Measurements from ENCODE around the gene WWP2.
"Not testable (repeated sequence)": the region's sequence is repeated elsewhere in the genome, so short reads cannot be mapped to it uniquely, and the experiment has no call there.

Gene WWP2

DNA sequence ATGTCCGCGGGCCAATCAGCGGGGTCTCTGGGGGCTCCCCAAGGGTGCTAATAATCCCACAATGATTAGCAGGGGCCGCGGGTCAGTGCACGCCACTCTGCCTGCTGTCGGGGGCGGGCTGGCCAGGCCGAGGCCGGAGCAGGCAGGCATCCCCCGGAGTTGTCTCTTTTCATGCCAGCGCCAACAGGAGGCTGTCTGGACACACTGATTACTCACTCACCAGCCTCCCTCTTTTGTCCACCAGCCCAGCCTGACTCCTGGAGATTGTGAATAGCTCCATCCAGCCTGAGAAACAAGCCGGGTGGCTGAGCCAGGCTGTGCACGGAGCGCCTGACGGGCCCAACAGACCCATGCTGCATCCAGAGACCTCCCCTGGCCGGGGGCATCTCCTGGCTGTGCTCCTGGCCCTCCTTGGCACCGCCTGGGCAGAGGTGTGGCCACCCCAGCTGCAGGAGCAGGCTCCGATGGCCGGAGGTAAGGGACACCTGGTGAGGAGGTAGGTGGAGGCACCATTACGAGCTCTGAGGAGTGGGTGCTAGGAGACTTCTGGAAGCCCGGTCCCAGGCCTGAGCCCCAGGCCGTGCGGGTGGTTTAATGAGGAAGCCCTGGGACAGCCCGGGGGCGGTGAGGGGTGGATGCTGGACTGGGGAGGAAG is 189.0 kb downstream of the WWP2 start, which contains the start of gene CLEC18A:
TSS of gene CLEC18A (plus strand) at position 318 of the 655 bp plus-strand sequence. CDS start at position 351, 33 bp downstream.
- DNase-seq: not testable (repeated sequence)

DNA sequence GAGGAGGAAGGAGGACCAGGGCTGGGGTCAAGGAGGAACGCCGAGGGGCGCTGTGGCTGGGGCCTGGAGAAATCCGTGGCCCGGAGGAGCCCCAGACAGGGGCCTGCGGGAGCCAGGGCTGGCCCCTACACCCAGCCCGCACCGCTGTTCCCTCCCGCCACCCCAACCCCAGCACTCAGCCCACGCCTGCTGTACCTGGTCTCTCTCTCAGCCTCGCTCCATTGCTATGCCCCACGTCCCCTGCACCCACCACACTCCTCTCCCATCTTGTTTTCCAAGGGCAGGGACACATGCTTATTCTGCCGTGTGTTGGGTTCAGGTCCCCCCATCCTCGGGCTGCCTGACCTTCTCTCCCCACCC is 189.5 kb downstream of the WWP2 start:
- DNase-seq: not testable (repeated sequence)

DNA sequence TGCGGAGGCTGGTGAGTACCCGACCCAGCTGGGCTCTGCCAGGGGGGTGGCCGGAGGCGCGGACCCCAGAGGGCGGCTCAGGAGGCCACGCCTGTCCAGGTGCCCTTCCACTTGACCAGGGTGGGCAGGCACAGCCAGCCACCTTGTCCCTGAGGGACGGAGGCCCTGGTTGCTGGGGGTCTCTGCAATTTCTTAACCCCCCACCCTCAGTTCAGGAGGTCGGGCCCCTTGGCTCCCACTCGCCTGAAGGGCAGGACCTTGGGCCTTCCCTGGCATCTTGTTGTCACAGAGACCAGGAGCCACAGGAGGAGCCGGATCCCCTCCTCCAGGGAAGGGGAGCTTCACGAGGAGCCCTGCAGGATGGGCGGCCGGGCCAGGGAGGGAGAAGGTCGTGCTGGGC is 190.0 kb downstream of the WWP2 start:
- not testable (repeated sequence) for DNase-seq

DNA sequence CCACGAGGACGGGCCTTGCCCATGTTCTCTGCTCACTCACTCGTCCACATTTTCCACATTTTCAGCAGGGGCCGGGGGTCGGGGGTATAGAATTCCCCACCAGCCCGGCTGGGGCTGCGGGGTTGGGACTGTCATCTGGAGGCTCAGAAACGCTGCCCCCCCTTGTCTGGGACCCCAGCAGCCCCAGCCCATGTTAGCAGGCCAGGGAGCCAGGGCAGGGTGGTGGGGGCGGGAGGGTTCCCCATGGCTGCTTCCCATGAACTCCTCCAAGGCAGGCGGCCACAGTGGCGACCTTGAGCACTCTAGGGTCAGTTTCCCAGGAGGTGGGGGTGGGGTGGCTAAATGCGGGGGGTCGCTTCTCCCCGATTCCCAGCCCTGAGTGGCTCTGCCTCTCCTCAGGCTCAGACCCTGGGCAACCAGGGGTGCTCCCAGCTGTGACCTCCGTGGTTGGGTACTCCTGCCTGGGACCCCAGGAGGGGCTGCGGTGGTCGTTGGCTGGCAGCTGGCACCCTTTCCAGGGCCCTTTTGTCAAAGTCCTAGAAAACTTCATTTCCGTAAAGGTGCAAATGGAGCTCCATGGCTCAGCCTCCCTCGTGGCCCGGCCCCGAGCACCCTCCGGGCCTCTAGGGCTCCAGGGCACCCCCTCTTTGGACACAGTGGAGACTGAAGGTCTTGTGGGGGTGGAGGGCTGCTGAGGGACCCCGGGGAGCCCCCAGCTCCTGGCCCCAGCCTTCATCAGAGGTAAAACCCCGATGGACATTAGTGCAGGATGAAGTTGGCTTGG is 190.6 kb downstream of the WWP2 start:
- DNase-seq: not testable (repeated sequence)

DNA sequence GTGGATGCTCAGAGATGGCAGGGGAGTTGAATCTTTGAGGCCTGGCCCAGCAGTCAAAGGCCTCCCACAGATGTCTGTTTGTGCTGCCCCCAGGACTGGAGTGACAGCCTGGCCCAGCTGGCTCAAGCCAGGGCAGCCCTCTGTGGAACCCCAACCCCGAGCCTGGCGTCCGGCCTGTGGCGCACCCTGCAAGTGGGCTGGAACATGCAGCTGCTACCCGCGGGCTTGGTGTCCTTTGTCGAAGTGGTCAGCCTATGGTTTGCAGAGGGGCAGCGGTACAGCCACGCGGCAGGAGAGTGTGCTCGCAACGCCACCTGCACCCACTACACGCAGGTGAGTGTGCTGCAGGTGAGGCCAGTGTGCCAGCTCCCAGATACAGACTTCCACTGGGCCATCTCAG is 192.1 kb downstream of the WWP2 start:
- DNase-seq: not testable (repeated sequence)

DNA sequence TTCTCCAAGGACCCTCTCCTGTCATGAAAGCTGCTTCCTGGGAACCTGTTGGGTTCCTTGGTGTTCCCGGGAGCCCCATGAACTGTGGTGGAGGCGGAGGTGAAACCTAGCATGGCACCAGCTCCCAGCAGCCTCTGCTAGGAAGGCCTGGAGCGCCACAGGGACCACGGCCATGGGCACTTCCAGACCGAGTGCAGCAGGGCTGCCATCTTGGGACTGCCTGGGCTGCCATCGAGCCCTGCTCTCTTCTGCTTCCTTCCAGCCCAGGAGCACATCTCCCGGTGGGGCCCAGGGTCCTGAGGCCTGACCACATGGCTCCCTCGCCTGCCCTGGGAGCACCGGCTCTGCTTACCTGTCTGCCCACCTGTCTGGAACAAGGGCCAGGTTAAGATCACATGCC is 201.2 kb downstream of the WWP2 start:
- DNase-seq: not testable (repeated sequence)

DNA sequence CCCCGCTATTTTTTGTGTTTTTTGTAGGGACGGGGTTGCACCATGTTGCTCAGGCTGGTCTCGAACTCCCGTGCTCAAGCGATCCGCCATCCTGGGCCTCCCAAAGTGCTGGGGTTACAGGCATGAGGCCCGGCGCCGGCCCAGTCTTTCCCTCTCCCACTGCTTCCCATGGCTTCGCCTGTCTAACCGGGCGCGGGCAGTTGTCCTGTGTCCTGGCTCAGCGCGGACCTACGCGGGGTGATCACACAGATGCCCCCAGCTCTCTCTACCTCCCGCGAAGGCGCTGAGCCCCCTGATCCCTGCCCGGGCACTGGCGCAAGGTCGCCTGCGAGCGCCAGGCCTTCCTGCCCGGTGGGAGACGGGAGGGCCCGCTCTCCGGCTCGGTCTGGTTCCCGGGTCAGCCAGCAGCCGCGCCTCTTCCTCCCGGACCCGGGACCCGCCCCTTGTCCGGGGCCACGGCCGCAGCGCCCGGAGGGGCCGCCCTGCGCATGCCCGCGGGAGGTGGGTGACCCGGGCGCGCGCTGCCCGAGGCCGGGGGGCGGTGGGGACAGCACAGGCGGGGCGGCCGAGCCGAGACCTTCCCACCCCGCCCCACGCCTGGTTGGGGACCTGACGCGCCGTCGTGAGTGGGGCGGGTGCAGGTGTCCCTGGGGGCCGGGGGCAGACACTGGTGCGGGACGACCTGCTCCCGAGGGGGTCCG is 203.0 kb downstream of the WWP2 start:
- DNase-seq: not testable (repeated sequence)

DNA sequence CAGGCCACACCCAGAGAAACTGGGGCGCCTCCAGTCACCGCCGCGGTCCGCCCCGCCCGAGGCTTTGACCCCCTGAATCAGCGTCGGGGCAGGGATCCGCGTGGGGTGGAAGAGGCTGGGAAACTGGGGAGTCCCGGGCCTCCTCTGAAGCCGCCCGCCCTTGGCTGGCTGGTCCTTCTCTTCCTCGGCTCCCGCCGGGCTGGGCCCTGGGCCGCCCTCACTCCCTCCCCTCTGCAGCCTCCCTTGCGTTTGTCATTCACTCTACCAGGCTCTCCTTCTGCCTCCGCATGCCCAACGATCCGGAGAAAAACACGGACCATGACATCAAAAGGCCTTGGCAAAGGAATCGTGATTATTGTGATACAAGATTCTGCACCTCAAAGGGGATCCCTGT is 203.5 kb downstream of the WWP2 start:
- not testable (repeated sequence) for DNase-seq

DNA sequence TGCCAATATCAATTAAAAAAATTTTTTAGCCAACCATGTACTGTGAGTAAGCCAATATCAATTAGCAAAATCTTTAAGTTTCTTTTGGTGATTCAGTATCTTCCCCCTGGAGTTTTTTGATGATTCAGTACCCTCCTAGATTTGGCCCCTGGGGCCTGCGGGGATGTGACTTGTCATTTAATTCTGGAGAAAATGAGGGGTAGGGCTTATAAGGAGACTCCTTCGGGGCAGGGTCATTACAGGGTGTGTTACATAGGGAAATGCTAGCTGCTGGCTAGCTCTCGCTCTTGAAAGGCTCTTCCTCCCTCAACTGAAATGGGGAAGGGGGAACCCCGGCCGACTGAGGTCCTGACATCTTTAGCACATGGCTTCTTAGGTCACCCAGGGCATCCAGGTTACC is 205.6 kb downstream of the WWP2 start:
- not testable (repeated sequence) for DNase-seq

DNA sequence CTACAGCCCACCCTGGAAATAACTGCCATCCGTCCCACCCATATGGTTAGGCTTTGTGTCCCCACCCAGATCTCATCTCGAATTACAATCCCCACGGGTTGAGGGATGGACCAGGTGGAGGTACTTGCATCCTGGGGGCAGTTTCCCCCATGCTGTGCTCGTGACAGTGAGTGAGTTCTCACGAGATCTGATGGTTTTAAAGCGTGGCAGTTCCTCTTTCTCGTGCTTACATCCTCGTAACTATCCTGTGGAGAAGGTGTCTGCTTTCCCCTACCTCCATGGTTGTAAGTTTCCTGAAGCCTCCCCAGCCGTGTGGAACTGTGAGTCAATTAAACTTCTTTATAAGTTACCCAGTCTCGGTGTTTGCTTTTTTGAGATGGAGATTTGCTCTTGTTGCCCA is 206.0 kb downstream of the WWP2 start:
- not testable (repeated sequence) for DNase-seq

DNA sequence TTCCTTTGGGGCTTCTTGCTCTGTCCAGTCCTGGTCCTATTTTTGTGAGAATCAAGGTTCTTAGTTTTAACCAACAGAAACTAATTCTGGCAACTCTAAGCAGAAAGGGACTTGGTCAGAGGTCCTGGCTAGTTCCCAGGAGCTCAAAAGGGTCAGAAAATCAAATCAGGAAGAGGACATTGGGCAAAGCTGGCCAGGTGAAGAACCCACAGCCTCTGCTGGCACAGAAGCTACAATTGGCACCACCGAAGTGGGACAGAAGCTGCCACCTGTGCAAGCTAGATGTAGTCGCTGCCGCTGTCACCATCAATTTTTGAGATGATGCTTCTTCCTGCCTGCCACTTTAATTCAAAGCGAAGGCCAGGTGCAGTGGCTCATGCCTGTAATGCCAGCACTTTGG is 207.5 kb downstream of the WWP2 start:
- not testable (repeated sequence) for DNase-seq

DNA sequence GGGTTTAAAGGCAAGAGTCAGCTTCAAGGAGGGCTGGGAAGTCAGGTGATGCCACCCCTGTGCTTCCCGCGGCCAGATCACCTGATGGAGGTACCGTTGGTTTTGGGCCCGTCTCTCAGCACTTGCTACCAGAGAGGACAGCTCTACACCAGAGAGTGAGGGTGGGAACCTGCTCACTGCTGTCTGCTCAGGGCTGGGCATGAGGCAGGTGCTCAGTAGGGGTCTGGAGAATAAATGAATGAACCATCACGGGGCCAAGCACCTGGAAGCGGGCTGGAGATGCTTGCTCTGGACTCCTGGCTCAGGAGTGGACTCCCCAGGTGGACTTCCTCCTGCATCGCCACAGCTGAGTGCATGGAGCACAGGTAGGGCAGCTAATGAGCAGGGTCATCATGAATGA is 210.0 kb downstream of the WWP2 start:
- not testable (repeated sequence) for DNase-seq

DNA sequence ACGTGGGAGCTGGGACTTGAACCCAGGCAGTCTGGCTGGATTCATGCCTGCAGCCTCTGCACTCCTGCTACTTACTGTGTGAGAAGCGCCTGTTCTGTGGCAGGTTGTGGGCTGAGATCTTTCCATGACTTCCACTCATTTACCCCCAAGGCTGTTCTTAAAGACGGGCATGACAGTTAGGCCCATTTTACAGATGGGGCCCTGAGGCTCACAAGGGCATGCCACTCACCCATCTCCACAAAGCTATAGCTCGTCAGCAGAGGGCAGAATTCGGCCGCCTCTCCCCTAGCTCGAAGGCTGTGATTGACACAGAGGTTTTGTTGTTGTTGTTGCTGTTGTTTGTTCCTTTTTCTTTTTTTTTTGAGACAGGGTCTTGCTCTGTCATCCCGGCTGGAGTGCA is 210.8 kb downstream of the WWP2 start:
- DNase-seq: not testable (repeated sequence)

DNA sequence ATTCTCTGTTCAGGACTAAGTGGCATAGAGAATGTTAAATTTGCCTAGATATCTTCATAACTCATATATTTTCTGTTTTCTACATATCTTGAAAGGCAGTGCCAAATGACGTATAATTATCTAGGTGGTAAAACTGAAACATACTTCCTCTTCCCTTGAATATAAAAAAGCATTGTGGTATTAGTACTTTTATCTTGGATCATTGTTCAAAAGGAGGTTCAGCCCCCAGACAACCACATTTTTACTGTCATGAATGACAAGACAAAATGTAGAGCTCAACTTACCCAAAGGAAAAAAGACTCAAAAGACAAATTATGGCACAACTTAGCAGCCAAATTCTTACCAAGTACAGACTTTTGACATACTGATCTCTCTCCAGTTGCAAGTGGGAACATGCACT is 223.1 kb downstream of the WWP2 start:
- not testable (repeated sequence) for DNase-seq
